ENCODE data around the gene SPTBN5. TPM values are rescaled to one million over a fixed set of nuclear protein-coding genes. Genes with fewer than 3 reads are reported as not detected.

The SPTBN5 gene
- total RNA-seq, 1 experiment from 2014 or later = 1.2 TPM

DNA sequence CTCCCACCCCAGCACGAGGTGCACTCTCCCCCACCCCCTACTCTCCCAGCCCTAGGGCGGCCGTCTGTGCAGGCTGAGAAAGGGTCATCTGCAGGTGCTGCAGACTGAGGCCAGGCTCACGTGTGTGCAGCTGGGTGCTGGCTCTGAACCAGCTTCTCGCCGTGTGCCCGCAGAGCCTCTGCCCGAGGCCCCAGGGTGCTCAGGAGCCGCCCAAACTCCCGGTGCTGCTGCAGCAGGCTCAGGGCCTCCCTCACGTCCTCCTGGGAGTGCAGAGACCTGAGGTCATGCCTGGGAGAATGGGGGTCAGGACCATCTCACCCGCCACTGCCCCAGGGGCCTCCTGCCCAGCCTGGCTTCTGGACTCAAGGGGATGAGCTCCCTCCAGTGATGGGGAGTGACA lies 17.2 kb downstream of the SPTBN5 start (continued):
- TF ChIP-seq, protein P1, sequence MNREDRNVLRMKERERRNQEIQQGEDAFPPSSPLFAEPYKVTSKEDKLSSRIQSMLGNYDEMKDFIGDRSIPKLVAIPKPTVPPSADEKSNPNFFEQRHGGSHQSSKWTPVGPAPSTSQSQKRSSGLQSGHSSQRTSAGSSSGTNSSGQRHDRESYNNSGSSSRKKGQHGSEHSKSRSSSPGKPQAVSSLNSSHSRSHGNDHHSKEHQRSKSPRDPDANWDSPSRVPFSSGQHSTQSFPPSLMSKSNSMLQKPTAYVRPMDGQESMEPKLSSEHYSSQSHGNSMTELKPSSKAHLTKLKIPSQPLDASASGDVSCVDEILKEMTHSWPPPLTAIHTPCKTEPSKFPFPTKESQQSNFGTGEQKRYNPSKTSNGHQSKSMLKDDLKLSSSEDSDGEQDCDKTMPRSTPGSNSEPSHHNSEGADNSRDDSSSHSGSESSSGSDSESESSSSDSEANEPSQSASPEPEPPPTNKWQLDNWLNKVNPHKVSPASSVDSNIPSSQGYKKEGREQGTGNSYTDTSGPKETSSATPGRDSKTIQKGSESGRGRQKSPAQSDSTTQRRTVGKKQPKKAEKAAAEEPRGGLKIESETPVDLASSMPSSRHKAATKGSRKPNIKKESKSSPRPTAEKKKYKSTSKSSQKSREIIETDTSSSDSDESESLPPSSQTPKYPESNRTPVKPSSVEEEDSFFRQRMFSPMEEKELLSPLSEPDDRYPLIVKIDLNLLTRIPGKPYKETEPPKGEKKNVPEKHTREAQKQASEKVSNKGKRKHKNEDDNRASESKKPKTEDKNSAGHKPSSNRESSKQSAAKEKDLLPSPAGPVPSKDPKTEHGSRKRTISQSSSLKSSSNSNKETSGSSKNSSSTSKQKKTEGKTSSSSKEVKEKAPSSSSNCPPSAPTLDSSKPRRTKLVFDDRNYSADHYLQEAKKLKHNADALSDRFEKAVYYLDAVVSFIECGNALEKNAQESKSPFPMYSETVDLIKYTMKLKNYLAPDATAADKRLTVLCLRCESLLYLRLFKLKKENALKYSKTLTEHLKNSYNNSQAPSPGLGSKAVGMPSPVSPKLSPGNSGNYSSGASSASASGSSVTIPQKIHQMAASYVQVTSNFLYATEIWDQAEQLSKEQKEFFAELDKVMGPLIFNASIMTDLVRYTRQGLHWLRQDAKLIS (CRISPR knock-in tag; IDR thresholded peaks at IDR 0.05; ENCODE audit: borderline replicate concordance) = no peak
- no peak for TF ChIP-seq NR2C2 (CRISPR knock-in tag; IDR thresholded peaks at IDR 0.05)

DNA sequence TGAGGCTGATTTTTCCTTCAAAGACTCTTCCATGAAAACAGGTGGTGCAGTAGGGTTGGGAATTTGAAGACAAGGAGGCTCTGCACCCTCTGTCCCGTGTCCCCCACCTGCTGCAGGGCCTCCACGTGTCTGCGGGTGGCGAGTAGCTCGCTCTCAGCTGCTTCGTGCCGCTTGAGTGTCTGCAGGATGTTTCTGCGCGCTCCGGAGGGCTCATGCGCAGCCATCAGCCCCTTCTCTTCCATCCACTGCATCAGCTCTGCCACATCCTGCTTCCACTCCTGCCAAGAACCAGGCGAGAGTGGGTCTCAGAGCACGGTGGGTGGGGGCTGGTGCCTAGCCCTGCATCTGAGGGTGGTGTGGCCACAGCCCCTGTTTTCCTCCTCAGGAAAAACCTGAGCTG lies 17.8 kb downstream of the SPTBN5 start:
- H3K9me3 Mint-ChIP-seq = no peaks in the 10 kb centered on the region
- no peaks in the 10 kb centered on the region for H3K36me3 Mint-ChIP-seq
- ChIA-PET CTCF (interaction anchor here (0.9 to 1.6 kb wide), 5 partner anchors 12 to 101 kb away, joined by 3 to 9 read pairs (median 4); no protein-coding TSS in a partner anchor), POLR2A (no interaction called here)
- no peak for DNase-seq (ENCODE audit: low spot score)
- ATAC-seq = no peak
- no peaks in the 10 kb centered on the region for H3K4me1 Mint-ChIP-seq
- TF ChIP-seq JAZF1 (CRISPR knock-in tag; IDR thresholded peaks at IDR 0.05) (no peak), GABPB1 (CRISPR knock-in tag; IDR thresholded peaks at IDR 0.05) (no peak), NFYB (CRISPR knock-in tag; conservative IDR thresholded peaks at IDR 0.05; ENCODE audit: low read depth) (no peak), SOX15 (CRISPR knock-in tag; IDR thresholded peaks at IDR 0.05) (no peak), SP1 (CRISPR knock-in tag; conservative IDR thresholded peaks at IDR 0.05) (no peak), NR1H2 (CRISPR knock-in tag; IDR thresholded peaks at IDR 0.05) (no peak), NFE2L1 (CRISPR knock-in tag; IDR thresholded peaks at IDR 0.05) (no peak), MXD4 (CRISPR knock-in tag; IDR thresholded peaks at IDR 0.05; ENCODE audit: borderline replicate concordance) (no peak), ZNF317 (CRISPR knock-in tag; IDR thresholded peaks at IDR 0.05; ENCODE audit: borderline replicate concordance, low read depth) (no peak), FOXK1 (CRISPR knock-in tag; IDR thresholded peaks at IDR 0.05) (no peak), ESRRA (CRISPR knock-in tag; IDR thresholded peaks at IDR 0.05; ENCODE audit: borderline replicate concordance) (no peak), ZNF416 (CRISPR knock-in tag; IDR thresholded peaks at IDR 0.05) (no peak), ZNF671 (CRISPR knock-in tag; IDR thresholded peaks at IDR 0.05) (no peak)
- TF ChIP-seq, protein P2, sequence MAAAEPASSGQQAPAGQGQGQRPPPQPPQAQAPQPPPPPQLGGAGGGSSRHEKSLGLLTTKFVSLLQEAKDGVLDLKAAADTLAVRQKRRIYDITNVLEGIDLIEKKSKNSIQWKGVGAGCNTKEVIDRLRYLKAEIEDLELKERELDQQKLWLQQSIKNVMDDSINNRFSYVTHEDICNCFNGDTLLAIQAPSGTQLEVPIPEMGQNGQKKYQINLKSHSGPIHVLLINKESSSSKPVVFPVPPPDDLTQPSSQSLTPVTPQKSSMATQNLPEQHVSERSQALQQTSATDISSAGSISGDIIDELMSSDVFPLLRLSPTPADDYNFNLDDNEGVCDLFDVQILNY (CRISPR knock-in tag; IDR thresholded peaks at IDR 0.05) = no peak
- TF ChIP-seq, protein P3, sequence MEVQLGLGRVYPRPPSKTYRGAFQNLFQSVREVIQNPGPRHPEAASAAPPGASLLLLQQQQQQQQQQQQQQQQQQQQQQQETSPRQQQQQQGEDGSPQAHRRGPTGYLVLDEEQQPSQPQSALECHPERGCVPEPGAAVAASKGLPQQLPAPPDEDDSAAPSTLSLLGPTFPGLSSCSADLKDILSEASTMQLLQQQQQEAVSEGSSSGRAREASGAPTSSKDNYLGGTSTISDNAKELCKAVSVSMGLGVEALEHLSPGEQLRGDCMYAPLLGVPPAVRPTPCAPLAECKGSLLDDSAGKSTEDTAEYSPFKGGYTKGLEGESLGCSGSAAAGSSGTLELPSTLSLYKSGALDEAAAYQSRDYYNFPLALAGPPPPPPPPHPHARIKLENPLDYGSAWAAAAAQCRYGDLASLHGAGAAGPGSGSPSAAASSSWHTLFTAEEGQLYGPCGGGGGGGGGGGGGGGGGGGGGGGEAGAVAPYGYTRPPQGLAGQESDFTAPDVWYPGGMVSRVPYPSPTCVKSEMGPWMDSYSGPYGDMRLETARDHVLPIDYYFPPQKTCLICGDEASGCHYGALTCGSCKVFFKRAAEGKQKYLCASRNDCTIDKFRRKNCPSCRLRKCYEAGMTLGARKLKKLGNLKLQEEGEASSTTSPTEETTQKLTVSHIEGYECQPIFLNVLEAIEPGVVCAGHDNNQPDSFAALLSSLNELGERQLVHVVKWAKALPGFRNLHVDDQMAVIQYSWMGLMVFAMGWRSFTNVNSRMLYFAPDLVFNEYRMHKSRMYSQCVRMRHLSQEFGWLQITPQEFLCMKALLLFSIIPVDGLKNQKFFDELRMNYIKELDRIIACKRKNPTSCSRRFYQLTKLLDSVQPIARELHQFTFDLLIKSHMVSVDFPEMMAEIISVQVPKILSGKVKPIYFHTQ (CRISPR knock-in tag; IDR thresholded peaks at IDR 0.05) = no peak
- TF ChIP-seq, protein P4, sequence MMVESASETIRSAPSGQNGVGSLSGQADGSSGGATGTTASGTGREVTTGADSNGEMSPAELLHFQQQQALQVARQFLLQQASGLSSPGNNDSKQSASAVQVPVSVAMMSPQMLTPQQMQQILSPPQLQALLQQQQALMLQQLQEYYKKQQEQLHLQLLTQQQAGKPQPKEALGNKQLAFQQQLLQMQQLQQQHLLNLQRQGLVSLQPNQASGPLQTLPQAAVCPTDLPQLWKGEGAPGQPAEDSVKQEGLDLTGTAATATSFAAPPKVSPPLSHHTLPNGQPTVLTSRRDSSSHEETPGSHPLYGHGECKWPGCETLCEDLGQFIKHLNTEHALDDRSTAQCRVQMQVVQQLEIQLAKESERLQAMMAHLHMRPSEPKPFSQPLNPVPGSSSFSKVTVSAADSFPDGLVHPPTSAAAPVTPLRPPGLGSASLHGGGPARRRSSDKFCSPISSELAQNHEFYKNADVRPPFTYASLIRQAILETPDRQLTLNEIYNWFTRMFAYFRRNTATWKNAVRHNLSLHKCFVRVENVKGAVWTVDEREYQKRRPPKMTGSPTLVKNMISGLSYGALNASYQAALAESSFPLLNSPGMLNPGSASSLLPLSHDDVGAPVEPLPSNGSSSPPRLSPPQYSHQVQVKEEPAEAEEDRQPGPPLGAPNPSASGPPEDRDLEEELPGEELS (CRISPR knock-in tag; IDR thresholded peaks at IDR 0.05) = no peak
- TF ChIP-seq, protein P5, sequence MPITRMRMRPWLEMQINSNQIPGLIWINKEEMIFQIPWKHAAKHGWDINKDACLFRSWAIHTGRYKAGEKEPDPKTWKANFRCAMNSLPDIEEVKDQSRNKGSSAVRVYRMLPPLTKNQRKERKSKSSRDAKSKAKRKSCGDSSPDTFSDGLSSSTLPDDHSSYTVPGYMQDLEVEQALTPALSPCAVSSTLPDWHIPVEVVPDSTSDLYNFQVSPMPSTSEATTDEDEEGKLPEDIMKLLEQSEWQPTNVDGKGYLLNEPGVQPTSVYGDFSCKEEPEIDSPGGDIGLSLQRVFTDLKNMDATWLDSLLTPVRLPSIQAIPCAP (CRISPR knock-in tag; IDR thresholded peaks at IDR 0.05) = no peak
- TF ChIP-seq, protein P6, sequence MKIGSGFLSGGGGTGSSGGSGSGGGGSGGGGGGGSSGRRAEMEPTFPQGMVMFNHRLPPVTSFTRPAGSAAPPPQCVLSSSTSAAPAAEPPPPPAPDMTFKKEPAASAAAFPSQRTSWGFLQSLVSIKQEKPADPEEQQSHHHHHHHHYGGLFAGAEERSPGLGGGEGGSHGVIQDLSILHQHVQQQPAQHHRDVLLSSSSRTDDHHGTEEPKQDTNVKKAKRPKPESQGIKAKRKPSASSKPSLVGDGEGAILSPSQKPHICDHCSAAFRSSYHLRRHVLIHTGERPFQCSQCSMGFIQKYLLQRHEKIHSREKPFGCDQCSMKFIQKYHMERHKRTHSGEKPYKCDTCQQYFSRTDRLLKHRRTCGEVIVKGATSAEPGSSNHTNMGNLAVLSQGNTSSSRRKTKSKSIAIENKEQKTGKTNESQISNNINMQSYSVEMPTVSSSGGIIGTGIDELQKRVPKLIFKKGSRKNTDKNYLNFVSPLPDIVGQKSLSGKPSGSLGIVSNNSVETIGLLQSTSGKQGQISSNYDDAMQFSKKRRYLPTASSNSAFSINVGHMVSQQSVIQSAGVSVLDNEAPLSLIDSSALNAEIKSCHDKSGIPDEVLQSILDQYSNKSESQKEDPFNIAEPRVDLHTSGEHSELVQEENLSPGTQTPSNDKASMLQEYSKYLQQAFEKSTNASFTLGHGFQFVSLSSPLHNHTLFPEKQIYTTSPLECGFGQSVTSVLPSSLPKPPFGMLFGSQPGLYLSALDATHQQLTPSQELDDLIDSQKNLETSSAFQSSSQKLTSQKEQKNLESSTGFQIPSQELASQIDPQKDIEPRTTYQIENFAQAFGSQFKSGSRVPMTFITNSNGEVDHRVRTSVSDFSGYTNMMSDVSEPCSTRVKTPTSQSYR (CRISPR knock-in tag; IDR thresholded peaks at IDR 0.05) = no peak
- H3K27me3 Mint-ChIP-seq (ENCODE audit: low read depth) = peaks cover 10% of the 10 kb centered on the region
- no peak overlapping the region; the same call in 1 of the 2 replicates for H3K27ac Mint-ChIP-seq
- no peak overlapping the region for H3K4me3 Mint-ChIP-seq
